Esophagus squamous epithelium (tissue), 4 donors: ENCODE data around the gene FOXP1.

ENCODE experiments used
- CTCF ChIP-seq, 6 experiments: fragments of 450-650 bp in 4 of 6; fragments of 200-600 bp in 2 of 6; sonication (generic) in 2 of 6; IDR thresholded peaks; one replicate each; pipeline ENCODE4 v1.5.1; 2016 to 2019; ENCODE audit warnings: antibody characterized with exemption in 6 of 6, mild to moderate bottlenecking in 4 of 6, moderate library complexity in 4 of 6
- POLR2A ChIP-seq, 4 donors: fragments of 450-650 bp; IDR thresholded peaks; one replicate each; pipeline ENCODE4 v1.6.1; 2017; ENCODE audit warnings: antibody characterized with exemption in 4 of 4, mild to moderate bottlenecking in 4 of 4, moderate library complexity in 3 of 4

GRCh38 chr3:71253169-71253568, 330.4 kb downstream of the FOXP1 start:
- TF ChIP-seq POLR2A (IDR thresholded peaks at IDR 0.05) (no peak), CTCF (IDR thresholded peaks at IDR 0.05) (no peak)
